ENCODE data around the gene PRR30. TPM values are rescaled to one million over a fixed set of nuclear protein-coding genes. Genes with fewer than 3 reads are reported as not detected.

The PRR30 gene
- not detected for total RNA-seq

DNA sequence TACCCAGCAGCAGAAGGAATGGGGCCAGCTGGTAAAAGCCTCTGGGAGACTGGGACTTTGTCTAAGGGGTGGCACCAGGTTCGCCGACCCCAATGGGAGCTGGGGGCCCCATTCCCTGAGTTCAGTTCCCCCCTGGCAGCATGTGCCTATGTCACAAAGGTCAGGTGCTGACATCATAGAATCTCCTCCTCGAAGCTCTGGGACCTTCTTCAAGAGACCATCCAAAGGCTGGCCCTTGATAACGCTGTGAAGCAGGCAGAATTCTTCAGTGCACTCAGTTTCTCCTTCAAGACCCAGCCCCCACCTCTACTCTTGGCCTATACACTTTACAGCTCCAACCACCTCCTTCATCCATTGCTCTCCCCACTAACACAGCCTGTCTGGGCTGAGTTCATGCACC lies at the start of gene PRR30:
PRR30 (minus strand) TSS at position 101 of the 400 bp plus-strand sequence. CDS start 1,081 bp downstream, outside the sequence.
- TF ChIP-seq POLR2A (IDR thresholded peaks at IDR 0.05) = no peak
- TF ChIP-seq, protein P1, sequence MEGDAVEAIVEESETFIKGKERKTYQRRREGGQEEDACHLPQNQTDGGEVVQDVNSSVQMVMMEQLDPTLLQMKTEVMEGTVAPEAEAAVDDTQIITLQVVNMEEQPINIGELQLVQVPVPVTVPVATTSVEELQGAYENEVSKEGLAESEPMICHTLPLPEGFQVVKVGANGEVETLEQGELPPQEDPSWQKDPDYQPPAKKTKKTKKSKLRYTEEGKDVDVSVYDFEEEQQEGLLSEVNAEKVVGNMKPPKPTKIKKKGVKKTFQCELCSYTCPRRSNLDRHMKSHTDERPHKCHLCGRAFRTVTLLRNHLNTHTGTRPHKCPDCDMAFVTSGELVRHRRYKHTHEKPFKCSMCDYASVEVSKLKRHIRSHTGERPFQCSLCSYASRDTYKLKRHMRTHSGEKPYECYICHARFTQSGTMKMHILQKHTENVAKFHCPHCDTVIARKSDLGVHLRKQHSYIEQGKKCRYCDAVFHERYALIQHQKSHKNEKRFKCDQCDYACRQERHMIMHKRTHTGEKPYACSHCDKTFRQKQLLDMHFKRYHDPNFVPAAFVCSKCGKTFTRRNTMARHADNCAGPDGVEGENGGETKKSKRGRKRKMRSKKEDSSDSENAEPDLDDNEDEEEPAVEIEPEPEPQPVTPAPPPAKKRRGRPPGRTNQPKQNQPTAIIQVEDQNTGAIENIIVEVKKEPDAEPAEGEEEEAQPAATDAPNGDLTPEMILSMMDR (IDR thresholded peaks at IDR 0.05) = no peak
- no peaks in the 10 kb centered on the region for H3K27me3 ChIP-seq
- no peaks in the 10 kb centered on the region for H3K9me3 ChIP-seq
- no peak within 1 kb of the TSS for H3K4me3 ChIP-seq
- no peaks in the 10 kb centered on the region for H3K36me3 ChIP-seq
- H3K4me1 ChIP-seq = peaks cover 0 to 14% (median 0%) of the 10 kb centered on the region in 3 donors
- 76 to 78% methylated on average over 2 to 4 of the region's 4 CpGs for WGBS, 2 donors
- H3K27ac ChIP-seq = no peak within 1 kb of the TSS
- intact Hi-C loops (cut with DNase I) = no loop called here
- DNase-seq = no peak

DNA sequence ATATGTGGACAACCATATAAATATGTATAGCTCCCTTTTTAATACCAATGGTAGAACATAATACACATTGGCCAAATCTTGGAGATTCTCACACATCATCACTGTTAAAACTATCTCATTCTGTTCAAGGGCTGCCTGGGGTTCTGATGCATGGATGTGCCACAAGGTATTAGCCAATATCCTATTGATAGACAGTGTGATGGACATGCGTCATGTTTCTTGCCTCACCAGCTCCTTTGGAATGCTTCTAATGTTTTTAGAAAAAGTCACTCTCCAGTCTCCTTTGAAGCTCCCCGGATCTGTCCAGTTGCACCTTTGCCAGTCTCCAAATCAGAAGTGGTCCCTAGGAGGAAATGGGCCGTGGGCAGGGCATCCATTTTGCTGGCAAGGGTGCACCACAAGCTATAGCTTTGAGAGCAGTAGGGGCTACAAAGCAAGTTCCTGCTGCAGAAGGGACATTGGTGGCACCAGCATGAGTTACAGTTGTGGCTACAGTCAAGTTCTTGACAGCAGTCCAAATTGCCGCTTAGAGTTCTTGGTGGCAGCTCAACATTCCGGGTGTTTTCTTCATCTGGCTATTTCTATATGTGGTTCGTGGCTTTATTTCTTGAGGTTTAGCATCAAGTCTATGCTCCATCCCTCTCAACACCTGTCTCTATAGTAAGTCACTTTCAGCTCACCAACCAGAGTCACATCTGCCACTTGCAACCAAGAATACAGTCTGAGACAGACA lies 47.6 kb upstream of the PRR30 start:
- H3K27me3 ChIP-seq = peaks cover 0 to 6% (median 0%) of the 10 kb centered on the region in 4 donors
- no peaks in the 10 kb centered on the region for H3K9me3 ChIP-seq
- peaks cover 0 to 20% (median 6%) of the 10 kb centered on the region in 3 donors for H3K4me1 ChIP-seq
- 65 to 70% methylated on average over 5 to 6 of the region's 6 CpGs for WGBS, 2 donors
- TF ChIP-seq POLR2A (IDR thresholded peaks at IDR 0.05) = no peak
- TF ChIP-seq, protein P1 (IDR thresholded peaks at IDR 0.05) = no peak
- H3K36me3 ChIP-seq = no peaks in the 10 kb centered on the region
- H3K4me3 ChIP-seq = no peak overlapping the region
- H3K27ac ChIP-seq = peak overlapping the region in 2 of 4 donors; percentile 77 to 84
- no peak for DNase-seq
- intact Hi-C loops (cut with DNase I) = no loop called here

DNA sequence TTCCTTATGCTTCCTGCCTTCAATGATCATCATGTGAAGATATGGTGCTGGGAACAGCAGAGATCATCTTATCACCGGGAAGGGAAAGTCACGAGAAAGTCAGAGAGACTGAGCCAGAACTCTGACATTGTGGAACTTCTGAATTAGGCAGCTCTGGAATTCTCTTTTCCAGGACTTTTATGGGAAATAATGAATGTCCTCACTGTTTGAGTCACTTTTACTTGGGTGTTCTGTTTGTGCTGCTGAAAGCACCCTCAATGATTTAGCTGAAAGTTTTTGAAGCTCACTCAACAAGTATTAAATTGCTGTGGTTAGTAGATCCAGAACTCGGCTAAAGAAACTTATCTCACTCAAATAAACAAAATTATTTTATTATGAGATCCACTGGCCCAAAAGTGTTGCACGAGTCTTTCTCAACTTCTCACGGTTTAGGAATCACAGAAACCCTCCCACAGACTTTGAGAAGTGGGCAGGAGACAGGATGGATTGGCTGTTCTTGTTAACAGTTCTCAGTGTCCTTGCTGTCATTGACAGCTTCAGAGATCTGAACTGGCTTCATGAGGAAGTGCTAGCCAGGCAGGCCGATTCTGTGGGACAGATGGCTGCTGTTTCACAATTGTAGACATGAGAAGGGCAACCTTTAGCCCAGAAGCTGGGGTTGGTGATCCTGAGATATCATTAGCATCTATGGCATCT lies 46.3 kb upstream of the PRR30 start:
- intact Hi-C loops (cut with DNase I) = no loop called here

DNA sequence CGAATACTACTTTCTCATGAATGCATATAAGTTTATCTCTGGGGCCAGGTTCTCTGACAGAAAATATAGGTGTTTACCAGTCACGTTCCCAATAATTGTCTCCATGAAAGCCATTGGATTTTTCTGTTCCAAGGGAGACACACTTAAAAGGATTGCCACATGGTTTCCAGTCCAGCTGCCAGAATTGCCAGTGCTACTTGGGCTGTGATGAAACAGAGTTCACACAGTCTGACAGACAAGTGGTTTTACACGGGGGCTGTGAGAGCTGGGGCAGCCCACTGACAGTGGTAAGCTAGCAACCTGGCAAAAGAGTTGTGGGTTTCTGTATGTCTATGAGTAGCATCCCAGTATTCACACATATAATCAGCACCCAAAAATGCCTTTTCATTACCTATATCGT lies 44.9 kb upstream of the PRR30 start:
- DNase-seq = no peak
- Histone ChIP-seq H3K27ac (peak overlapping the region in 3 of 4 donors; percentile 77 to 90 (median 84)), H3K4me3 (no peak overlapping the region), H3K27me3 (peaks cover 0 to 9% (median 0%) of the 10 kb centered on the region in 4 donors), H3K9me3 (no peaks in the 10 kb centered on the region), H3K36me3 (no peaks in the 10 kb centered on the region), H3K4me1 (peaks cover 0 to 20% (median 8%) of the 10 kb centered on the region in 3 donors)
- intact Hi-C loops (cut with DNase I) = no loop called here
- TF ChIP-seq POLR2A (IDR thresholded peaks at IDR 0.05) = no peak
- TF ChIP-seq, protein P1 (IDR thresholded peaks at IDR 0.05) = no peak
- WGBS, 2 donors = 52 to 67% methylated on average over 4 of the region's 4 CpGs

More for the DNA sequence above, 46.3 kb upstream of the PRR30 start:
- Histone ChIP-seq H3K9me3 (no peaks in the 10 kb centered on the region), H3K36me3 (no peaks in the 10 kb centered on the region), H3K4me3 (no peak overlapping the region), H3K27ac (peak overlapping the region; percentile 20 to 90 (median 80)), H3K27me3 (peaks cover 0 to 9% (median 0%) of the 10 kb centered on the region in 4 donors), H3K4me1 (peaks cover 0 to 20% (median 6%) of the 10 kb centered on the region in 3 donors)
- TF ChIP-seq POLR2A (IDR thresholded peaks at IDR 0.05) = no peak
- TF ChIP-seq, protein P1 (IDR thresholded peaks at IDR 0.05) = no peak
- DNase-seq = no peak
- 28 to 32% methylated on average over 6 of the region's 6 CpGs for WGBS, 2 donors

DNA sequence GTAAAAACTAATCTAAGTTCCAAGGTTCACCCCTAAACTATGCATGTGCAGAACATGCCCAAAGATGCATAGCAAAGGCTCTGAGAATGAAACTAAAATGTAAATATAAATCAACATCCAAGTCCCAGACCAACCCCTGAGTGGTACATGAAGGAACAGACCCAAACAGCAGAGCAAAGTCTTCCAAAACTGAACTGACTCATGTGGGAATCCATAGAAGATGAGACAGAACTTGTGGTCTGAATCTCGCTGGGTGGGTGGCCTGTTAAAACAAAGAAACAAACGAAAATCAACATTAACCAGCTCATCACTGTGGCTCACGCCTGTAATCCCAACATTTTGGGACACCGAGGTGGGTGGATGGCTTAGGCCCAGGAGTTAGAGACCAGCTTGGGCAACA lies 43.1 kb upstream of the PRR30 start:
- WGBS, 2 donors = 40 to 41% methylated on average over 4 of the region's 4 CpGs
- Histone ChIP-seq H3K4me1 (peaks cover 0 to 20% (median 8%) of the 10 kb centered on the region in 3 donors), H3K36me3 (no peaks in the 10 kb centered on the region), H3K9me3 (no peaks in the 10 kb centered on the region), H3K27ac (peak overlapping the region in 2 of 4 donors; percentile 40 to 69), H3K4me3 (no peak overlapping the region), H3K27me3 (peaks cover 0 to 23% (median 0%) of the 10 kb centered on the region in 4 donors)
- no peak for DNase-seq
- TF ChIP-seq, protein P1 (IDR thresholded peaks at IDR 0.05) = no peak
- TF ChIP-seq POLR2A (IDR thresholded peaks at IDR 0.05) = no peak
- intact Hi-C loops (cut with DNase I) = no loop called here
